ENCODE results near the gene FYN.
A peak's percentile ranks its signal among the peaks of the same experiment; 100 is the strongest.
"Not testable (repeated sequence)": the region's sequence is repeated elsewhere in the genome, so short reads cannot be mapped to it uniquely, and the experiment has no call there.

Gene FYN

DNA sequence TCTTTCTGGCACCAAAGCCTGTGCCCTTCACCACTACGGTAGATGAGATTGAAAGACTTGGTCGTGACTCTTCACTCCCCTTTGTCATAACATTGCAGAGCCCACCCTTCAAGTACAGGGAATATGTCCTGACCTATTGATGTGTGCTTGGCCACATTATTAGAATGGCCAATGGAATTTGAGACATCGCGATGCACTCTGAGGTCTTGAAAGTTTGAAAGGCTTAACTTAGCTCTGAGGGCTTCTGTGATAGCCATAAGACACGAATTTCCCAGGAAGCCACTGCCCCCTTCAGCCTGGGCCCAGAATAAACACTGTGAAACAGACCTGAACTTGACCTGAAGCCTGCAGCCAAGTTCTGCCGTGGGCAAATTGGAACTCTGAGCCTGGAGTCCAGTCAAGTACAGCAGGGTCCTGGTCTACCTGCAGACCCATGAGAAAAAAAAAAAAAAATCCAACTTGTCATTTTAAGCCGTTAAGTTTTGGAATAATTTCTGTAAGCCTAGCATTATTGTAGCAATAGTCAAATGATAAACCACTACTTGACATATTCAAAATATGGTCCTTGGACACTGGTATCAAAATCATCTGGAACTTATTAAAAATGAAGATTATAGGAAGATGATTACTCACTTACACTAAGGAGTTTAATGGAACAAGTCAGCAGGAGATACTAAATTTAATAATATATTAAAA is 230.6 kb downstream of the FYN start:
- H3K4me3 ChIP-seq (replicated peaks in 1 of 2; ENCODE audit: low read depth in 2 of 2, low read length in 2 of 2): no peak overlapping the region
- peak; percentile 86 to 90 for DNase-seq (ENCODE audit: low read depth in 2 of 2)
- TF ChIP-seq, protein P1, sequence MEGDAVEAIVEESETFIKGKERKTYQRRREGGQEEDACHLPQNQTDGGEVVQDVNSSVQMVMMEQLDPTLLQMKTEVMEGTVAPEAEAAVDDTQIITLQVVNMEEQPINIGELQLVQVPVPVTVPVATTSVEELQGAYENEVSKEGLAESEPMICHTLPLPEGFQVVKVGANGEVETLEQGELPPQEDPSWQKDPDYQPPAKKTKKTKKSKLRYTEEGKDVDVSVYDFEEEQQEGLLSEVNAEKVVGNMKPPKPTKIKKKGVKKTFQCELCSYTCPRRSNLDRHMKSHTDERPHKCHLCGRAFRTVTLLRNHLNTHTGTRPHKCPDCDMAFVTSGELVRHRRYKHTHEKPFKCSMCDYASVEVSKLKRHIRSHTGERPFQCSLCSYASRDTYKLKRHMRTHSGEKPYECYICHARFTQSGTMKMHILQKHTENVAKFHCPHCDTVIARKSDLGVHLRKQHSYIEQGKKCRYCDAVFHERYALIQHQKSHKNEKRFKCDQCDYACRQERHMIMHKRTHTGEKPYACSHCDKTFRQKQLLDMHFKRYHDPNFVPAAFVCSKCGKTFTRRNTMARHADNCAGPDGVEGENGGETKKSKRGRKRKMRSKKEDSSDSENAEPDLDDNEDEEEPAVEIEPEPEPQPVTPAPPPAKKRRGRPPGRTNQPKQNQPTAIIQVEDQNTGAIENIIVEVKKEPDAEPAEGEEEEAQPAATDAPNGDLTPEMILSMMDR (IDR thresholded peaks at IDR 0.05; ENCODE audit: low read depth, low read length): peak; percentile 72

GRCh38 chr6:111639266-111639665 is 234.0 kb downstream of the FYN start:
- TF ChIP-seq, protein P1 (IDR thresholded peaks at IDR 0.05; ENCODE audit: low read depth, low read length): no peak
- DNase-seq (ENCODE audit: low read depth in 2 of 2): no peak
- no peak overlapping the region for H3K4me3 ChIP-seq (replicated peaks in 1 of 2; ENCODE audit: low read depth in 2 of 2, low read length in 2 of 2)

DNA sequence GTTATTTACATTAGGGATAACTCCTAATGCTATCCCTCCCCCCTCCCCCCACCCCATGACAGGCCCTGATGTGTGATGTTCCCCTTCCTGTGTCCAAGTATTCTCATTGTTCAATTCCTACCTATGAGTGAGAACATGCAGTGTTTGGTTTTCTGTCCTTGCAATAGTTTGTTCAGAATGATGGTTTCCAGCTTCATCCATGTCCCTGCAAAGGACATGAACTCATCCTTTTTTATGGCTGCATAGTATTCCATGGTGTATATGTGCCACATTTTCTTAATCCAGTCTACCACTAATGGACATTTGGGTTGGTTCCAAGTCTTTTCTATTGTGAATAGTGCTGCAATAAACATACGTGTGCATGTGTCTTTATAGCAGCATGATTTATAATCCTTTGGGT is 238.3 kb downstream of the FYN start:
- not testable (repeated sequence) for H3K4me3 ChIP-seq (replicated peaks in 1 of 2; ENCODE audit: low read depth in 2 of 2, low read length in 2 of 2); DNase-seq (ENCODE audit: low read depth in 2 of 2)

DNA sequence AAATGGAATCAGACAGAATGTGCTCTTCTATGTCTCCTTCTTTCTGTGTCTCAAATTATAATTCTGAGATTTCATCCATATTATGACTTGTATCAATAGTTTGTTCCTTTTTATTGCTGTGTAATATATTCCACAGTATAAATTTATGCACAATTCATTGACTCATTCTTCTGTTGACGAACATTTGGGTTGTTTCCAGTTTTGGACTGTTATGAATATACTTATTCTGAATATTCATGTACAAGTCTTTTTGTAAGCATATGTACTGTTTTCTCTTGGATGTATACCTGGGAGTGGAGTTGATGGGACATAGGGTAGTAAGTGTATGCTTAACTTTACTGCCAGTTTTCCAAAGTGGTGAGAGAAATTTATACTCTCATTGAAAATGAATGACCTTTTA is 239.4 kb downstream of the FYN start:
- TF ChIP-seq, protein P1 (IDR thresholded peaks at IDR 0.05; ENCODE audit: low read depth, low read length): no peak
- no peak overlapping the region for H3K4me3 ChIP-seq (replicated peaks in 1 of 2; ENCODE audit: low read depth in 2 of 2, low read length in 2 of 2)
- no peak for DNase-seq (ENCODE audit: low read depth in 2 of 2)

- TF ChIP-seq, protein P1 (IDR thresholded peaks at IDR 0.05; ENCODE audit: low read depth, low read length): no peak
- H3K4me3 ChIP-seq (replicated peaks in 1 of 2; ENCODE audit: low read depth in 2 of 2, low read length in 2 of 2): no peak overlapping the region
- DNase-seq (ENCODE audit: low read depth in 2 of 2): no peak
These were observed 240.6 kb downstream of the FYN start for GRCh38 chr6:111632468-111633247.

DNA sequence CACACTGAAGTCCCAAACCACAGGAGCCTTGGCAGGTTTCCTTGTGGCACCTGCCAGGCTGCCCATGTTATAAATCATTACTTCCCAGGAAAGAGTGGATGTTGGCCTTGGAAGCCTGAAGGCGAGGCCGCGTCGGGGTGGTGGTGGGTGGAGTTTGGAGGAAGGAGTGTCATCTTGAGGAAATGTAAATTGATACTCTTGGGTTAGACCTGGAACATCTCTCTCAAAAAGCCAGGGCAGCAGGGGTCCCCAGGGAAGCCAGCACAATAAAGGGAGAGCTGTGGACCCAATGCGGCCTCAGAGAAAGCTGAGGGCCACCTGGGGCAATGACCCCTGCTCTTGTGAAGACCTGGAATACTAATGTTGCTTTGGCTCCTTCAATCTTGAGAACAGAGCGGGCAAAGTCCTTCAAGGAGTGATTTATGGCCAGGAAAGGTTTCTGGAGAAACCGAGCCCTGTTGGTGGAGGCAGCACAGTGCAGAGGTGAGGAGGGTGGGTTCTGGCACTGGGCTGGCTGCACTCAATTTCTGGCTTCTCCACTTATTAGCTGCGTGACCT is 241.3 kb downstream of the FYN start:
- TF ChIP-seq, protein P1 (IDR thresholded peaks at IDR 0.05; ENCODE audit: low read depth, low read length): no peak
- no peak overlapping the region for H3K4me3 ChIP-seq (replicated peaks in 1 of 2; ENCODE audit: low read depth in 2 of 2, low read length in 2 of 2)
- DNase-seq (ENCODE audit: low read depth in 2 of 2): no peak

- no peak for DNase-seq (ENCODE audit: low read depth in 2 of 2)
- no peak overlapping the region for H3K4me3 ChIP-seq (replicated peaks in 1 of 2; ENCODE audit: low read depth in 2 of 2, low read length in 2 of 2)
- TF ChIP-seq, protein P1 (IDR thresholded peaks at IDR 0.05; ENCODE audit: low read depth, low read length): no peak
These were observed 242.2 kb downstream of the FYN start for GRCh38 chr6:111631018-111631417.

All from cardiac fibroblast (primary cell).